ENCODE results near the gene TAAR8.
"Not testable (repeated sequence)": the region's sequence is repeated elsewhere in the genome, so short reads cannot be mapped to it uniquely, and the experiment has no call there.

TAAR8 gene

GRCh38 chr6:132548746-132549463 lies 3.6 kb upstream of the TAAR8 start:
- DNase-seq: no peak

GRCh38 chr6:132551214-132551613 lies 1.3 kb upstream of the TAAR8 start:
- DNase-seq: no peak

GRCh38 chr6:132560087-132560486 lies 7.6 kb downstream of the TAAR8 start:
- not testable (repeated sequence) for DNase-seq

GRCh38 chr6:132566404-132566803 lies 13.9 kb downstream of the TAAR8 start:
- DNase-seq: no peak

- DNase-seq: no peak
Measured at GRCh38 chr6:132567566-132567965, 15.1 kb downstream of the TAAR8 start.

- DNase-seq: no peak
Measured at GRCh38 chr6:132568611-132569010, 16.1 kb downstream of the TAAR8 start.

- DNase-seq: no peak
Measured at GRCh38 chr6:132569170-132569569, 16.7 kb downstream of the TAAR8 start.

- DNase-seq: no peak
Measured at GRCh38 chr6:132570221-132570777, 17.8 kb downstream of the TAAR8 start, which contains the start of gene TAAR6. TSS of gene TAAR6 (plus strand) at chr6:132570322. CDS start at chr6:132570322, 0 bp downstream.

GRCh38 chr6:132571774-132572173 lies 19.3 kb downstream of the TAAR8 start:
- DNase-seq: no peak

- DNase-seq: no peak
Measured at GRCh38 chr6:132584698-132585097, 32.2 kb downstream of the TAAR8 start.

GRCh38 chr6:132587424-132587823 lies 35.0 kb downstream of the TAAR8 start:
- DNase-seq: no peak

- no peak for DNase-seq
Measured at GRCh38 chr6:132589454-132589853, 37.0 kb downstream of the TAAR8 start, which contains the start of gene TAAR5. TSS of gene TAAR5 (minus strand) at chr6:132589741. CDS start at chr6:132589686, 55 bp downstream.

GRCh38 chr6:132590362-132590761 lies 37.9 kb downstream of the TAAR8 start:
- DNase-seq: no peak

- DNase-seq: no peak
Measured at GRCh38 chr6:132592855-132593254, 40.4 kb downstream of the TAAR8 start.

GRCh38 chr6:132596201-132596600 lies 43.7 kb downstream of the TAAR8 start:
- no peak for DNase-seq

- DNase-seq: no peak
Measured at GRCh38 chr6:132598473-132598872, 46.0 kb downstream of the TAAR8 start.

GRCh38 chr6:132600900-132601299 lies 48.4 kb downstream of the TAAR8 start:
- DNase-seq: not testable (repeated sequence)

All from T-helper 1 cell (primary cell).